Gastroesophageal sphincter (tissue), 4 donors: ENCODE data around the gene CCSER1. TPM values are rescaled to one million over a fixed set of nuclear protein-coding genes. Genes with fewer than 3 reads are reported as not detected.
"Not testable (repeated sequence)": the region's sequence is repeated elsewhere in the genome, so short reads cannot be mapped to it uniquely, and the experiment has no call there.

Experiments used
- ATAC-seq: fragments of 150-250 bp; one replicate; pipeline ENCODE4 v1.9.1; 2016; ENCODE audit warnings: mild to moderate bottlenecking, moderate library complexity
- H3K27ac ChIP-seq, 4 donors: fragments of 200-600 bp; sonication (generic) in 3 of 4; 1 replicate in 3 of 4; 2 replicates in 1 of 4; pipeline ENCODE4 v1.5.1; 2016 to 2019
- H3K27me3 ChIP-seq: fragments of 200-600 bp; sonication (generic); one replicate; pipeline ENCODE4 v1.5.1; 2019
- H3K36me3 ChIP-seq, 2 donors: fragments of 200-600 bp; sonication (generic); one replicate each; pipeline ENCODE4 v1.5.1; 2019; ENCODE audit warnings: control low read depth in 1 of 2
- H3K4me1 ChIP-seq, 3 donors: fragments of 200-600 bp; sonication (generic); 1 replicate in 2 of 3; 2 replicates in 1 of 3; pipeline ENCODE4 v1.5.1; 2016 to 2019; ENCODE audit warnings: control low read depth in 2 of 3
- H3K4me3 ChIP-seq, 2 donors: fragments of 200-600 bp; sonication (generic); one replicate each; pipeline ENCODE4 v1.5.1; 2019; ENCODE audit warnings: mild to moderate bottlenecking in 1 of 2, moderate library complexity in 1 of 2
- H3K9me3 ChIP-seq, 3 donors: fragments of 200-600 bp; sonication (generic); one replicate each; pipeline ENCODE4 v1.5.1; 2017 to 2019; ENCODE audit warnings: control low read depth in 2 of 3
- CTCF ChIP-seq, 4 experiments: fragments of 200-600 bp in 2 of 4; fragments of 450-650 bp in 2 of 4; sonication (generic) in 1 of 4; IDR thresholded peaks; one replicate each; pipeline ENCODE4 v1.5.1; 2017 to 2019; ENCODE audit warnings: antibody characterized with exemption in 4 of 4, mild to moderate bottlenecking in 2 of 4, moderate library complexity in 2 of 4
- EP300 ChIP-seq: sonication (generic); formaldehyde crosslinking; IDR thresholded peaks from one replicate; pipeline ENCODE4 v1.6.1; 2017; ENCODE audit warnings: antibody characterized with exemption, mild to moderate bottlenecking
- POLR2A ChIP-seq, 2 donors: fragments of 450-650 bp; IDR thresholded peaks; one replicate each; pipeline ENCODE4 v1.6.1; 2017; ENCODE audit warnings: antibody characterized with exemption in 2 of 2, mild to moderate bottlenecking in 2 of 2, moderate library complexity in 1 of 2
- POLR2AphosphoS5 ChIP-seq: sonication (generic); formaldehyde crosslinking; IDR thresholded peaks from one replicate; pipeline ENCODE4 v1.6.1; 2017; ENCODE audit warnings: antibody characterized with exemption
- WGBS, 2 donors: methylation state at CpG; one replicate each; pipeline ENCODE4 v1.1.5; 2018; ENCODE audit warnings: low coverage in 1 of 2; 5-methylcytosine and 5-hydroxymethylcytosine counted together
- total RNA-seq, 4 donors: library from RNA; depleted of rRNA; stranded (reverse); fragments of >200 nt; gene quantifications; one replicate each; pipeline ENCODE4 v1.1.0, GENCODE V29; 2016

The CCSER1 gene
- total RNA-seq, 4 donors from 2014 or later: 2.4 to 9.3 (median 4.6) TPM

GRCh38 chr4:90457817-90458216, 330.6 kb downstream of the CCSER1 start:
- H3K4me3 ChIP-seq: no peak overlapping the region
- H3K9me3 ChIP-seq: peaks cover 0 to 26% (median 0%) of the 10 kb centered on the region in 3 donors
- no peak for ATAC-seq
- no peaks in the 10 kb centered on the region for H3K4me1 ChIP-seq
- H3K36me3 ChIP-seq: no peaks in the 10 kb centered on the region
- 93% methylated on average over 3 of the region's 6 CpGs; no CpG with 5 or more reads in 1 of the 2 donors for WGBS, 2 donors
- no peak for TF ChIP-seq CTCF (IDR thresholded peaks at IDR 0.05)
- no peak for TF ChIP-seq POLR2AphosphoS5
- TF ChIP-seq POLR2A (IDR thresholded peaks at IDR 0.05): no peak
- TF ChIP-seq EP300: no peak
- H3K27ac ChIP-seq: no peak overlapping the region
- H3K27me3 ChIP-seq: no peaks in the 10 kb centered on the region

- no peaks in the 10 kb centered on the region for H3K27me3 ChIP-seq
- no peak overlapping the region for H3K4me3 ChIP-seq
- 86 to 93% methylated on average over 2 to 3 of the region's 3 CpGs for WGBS, 2 donors
- no peaks in the 10 kb centered on the region for H3K4me1 ChIP-seq
- H3K9me3 ChIP-seq: peaks cover 0 to 26% (median 0%) of the 10 kb centered on the region in 3 donors
- ATAC-seq: no peak
- H3K27ac ChIP-seq: no peak overlapping the region
- TF ChIP-seq EP300 (no peak), CTCF (IDR thresholded peaks at IDR 0.05) (no peak), POLR2A (IDR thresholded peaks at IDR 0.05) (no peak), POLR2AphosphoS5 (no peak)
- no peaks in the 10 kb centered on the region for H3K36me3 ChIP-seq
Observed at GRCh38 chr4:90458576-90458975, 331.4 kb downstream of the CCSER1 start.

GRCh38 chr4:90474484-90474883, 347.3 kb downstream of the CCSER1 start:
- H3K27me3 ChIP-seq: no peaks in the 10 kb centered on the region
- H3K27ac ChIP-seq: no peak overlapping the region
- TF ChIP-seq CTCF (IDR thresholded peaks at IDR 0.05) (no peak), EP300 (no peak), POLR2A (IDR thresholded peaks at IDR 0.05) (no peak)
- no peaks in the 10 kb centered on the region for H3K36me3 ChIP-seq
- H3K9me3 ChIP-seq: peaks cover 0 to 2% (median 0%) of the 10 kb centered on the region in 3 donors
- no peak overlapping the region for H3K4me3 ChIP-seq
- no peak for ATAC-seq
- no peaks in the 10 kb centered on the region for H3K4me1 ChIP-seq
- WGBS, 2 donors: 57 to 70% methylated on average over 1 of the region's 1 CpG

GRCh38 chr4:90476019-90476418, 348.8 kb downstream of the CCSER1 start:
- 84 to 100% methylated on average over 3 to 4 of the region's 6 CpGs for WGBS, 2 donors
- Histone ChIP-seq H3K4me3 (no peak overlapping the region), H3K27me3 (no peaks in the 10 kb centered on the region), H3K36me3 (no peaks in the 10 kb centered on the region), H3K4me1 (no peaks in the 10 kb centered on the region), H3K27ac (no peak overlapping the region), H3K9me3 (peaks cover 0 to 14% (median 0%) of the 10 kb centered on the region in 3 donors)
- TF ChIP-seq POLR2AphosphoS5 (no peak), CTCF (IDR thresholded peaks at IDR 0.05) (no peak), EP300 (no peak)
- ATAC-seq: no peak

GRCh38 chr4:90476586-90476985, 349.4 kb downstream of the CCSER1 start:
- H3K9me3 ChIP-seq: peaks cover 0 to 18% (median 0%) of the 10 kb centered on the region in 3 donors
- H3K36me3 ChIP-seq: no peaks in the 10 kb centered on the region
- H3K4me1 ChIP-seq: no peaks in the 10 kb centered on the region
- H3K4me3 ChIP-seq: no peak overlapping the region
- H3K27ac ChIP-seq: no peak overlapping the region
- no peak for ATAC-seq
- TF ChIP-seq POLR2AphosphoS5 (no peak), POLR2A (IDR thresholded peaks at IDR 0.05) (no peak), CTCF (IDR thresholded peaks at IDR 0.05) (no peak), EP300 (no peak)
- 56 to 76% methylated on average over 4 of the region's 4 CpGs for WGBS, 2 donors
- H3K27me3 ChIP-seq: no peaks in the 10 kb centered on the region

- H3K4me3 ChIP-seq, H3K36me3 ChIP-seq, H3K27me3 ChIP-seq, H3K27ac ChIP-seq, ATAC-seq, H3K4me1 ChIP-seq: not testable (repeated sequence)
- H3K9me3 ChIP-seq: peaks cover 0 to 12% (median 0%) of the 10 kb centered on the region in 3 donors
- no CpG with 5 or more reads among the region's 9 CpGs for WGBS, 2 donors
Observed at GRCh38 chr4:90484894-90485293, 357.7 kb downstream of the CCSER1 start.
